DMS153 treated with DMSO at 0.1 percent for 48 hours (cell line): ENCODE measurements around the gene HNF4A.

ENCODE experiments used
- DNase-seq: peaks from one replicate; lab custom pipeline; 2025; ENCODE audit not compliant: unreplicated experiment; lab: John Stamatoyannopoulos, UW

The HNF4A gene

DNA sequence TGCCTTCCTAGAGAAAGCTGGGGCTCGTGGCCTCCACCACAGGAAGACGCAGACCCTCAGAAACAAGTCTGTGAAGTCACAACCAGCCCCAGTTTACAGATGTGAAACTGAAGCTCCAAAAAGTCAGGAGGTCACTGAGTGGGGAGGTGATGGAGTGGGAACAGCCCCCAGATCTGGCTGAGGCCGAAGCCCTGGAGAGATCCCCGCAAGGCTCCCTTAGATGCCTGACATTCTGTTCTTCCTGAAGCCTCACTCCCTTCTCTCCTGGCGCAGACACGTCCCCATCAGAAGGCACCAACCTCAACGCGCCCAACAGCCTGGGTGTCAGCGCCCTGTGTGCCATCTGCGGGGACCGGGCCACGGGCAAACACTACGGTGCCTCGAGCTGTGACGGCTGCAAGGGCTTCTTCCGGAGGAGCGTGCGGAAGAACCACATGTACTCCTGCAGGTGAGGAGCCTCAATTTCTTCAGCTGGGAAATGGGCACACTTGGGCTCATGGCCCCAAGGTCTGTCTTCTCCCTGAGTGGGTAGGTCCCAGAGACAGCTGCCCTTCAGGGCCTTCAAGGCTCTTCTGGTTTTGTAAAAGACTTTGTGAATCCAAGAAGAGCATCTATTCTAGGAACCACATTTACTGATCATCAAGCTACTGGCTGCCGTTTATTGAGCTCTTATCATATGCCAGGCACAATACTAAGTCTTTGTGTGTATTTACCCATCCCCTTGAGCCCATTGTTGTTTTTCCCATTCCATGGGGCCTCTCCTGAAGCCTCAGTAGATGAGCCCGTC, 50.5 kb downstream of the HNF4A start:
- DNase-seq, result no peak

DNA sequence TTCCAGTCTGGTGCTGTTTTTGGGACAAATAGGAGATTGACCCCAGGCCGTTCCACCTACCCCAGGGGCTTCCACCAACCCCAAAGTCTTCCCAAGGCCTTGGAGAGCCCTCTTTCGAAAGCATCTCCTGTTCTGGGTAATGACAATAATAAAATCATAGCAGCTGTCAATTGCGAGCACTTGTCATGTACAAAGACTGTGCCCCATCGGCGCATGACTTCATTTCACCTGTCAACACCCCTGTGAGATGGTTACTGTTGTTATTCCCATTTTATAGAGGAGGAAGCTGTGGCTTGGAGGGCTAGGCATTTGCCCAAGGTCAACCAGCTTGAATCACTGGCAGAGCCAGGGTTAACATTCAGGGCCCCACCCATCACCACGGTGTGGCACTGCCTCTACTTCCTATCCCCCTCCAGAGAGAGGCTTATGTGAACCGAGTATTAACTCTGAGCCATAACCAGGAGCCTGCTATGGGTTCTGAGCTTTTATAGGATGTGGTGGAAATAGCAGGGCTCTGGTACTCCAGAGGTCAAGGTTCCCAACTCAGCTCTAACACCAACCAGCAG, 51.2 kb downstream of the HNF4A start:
- DNase-seq, result no peak

DNA sequence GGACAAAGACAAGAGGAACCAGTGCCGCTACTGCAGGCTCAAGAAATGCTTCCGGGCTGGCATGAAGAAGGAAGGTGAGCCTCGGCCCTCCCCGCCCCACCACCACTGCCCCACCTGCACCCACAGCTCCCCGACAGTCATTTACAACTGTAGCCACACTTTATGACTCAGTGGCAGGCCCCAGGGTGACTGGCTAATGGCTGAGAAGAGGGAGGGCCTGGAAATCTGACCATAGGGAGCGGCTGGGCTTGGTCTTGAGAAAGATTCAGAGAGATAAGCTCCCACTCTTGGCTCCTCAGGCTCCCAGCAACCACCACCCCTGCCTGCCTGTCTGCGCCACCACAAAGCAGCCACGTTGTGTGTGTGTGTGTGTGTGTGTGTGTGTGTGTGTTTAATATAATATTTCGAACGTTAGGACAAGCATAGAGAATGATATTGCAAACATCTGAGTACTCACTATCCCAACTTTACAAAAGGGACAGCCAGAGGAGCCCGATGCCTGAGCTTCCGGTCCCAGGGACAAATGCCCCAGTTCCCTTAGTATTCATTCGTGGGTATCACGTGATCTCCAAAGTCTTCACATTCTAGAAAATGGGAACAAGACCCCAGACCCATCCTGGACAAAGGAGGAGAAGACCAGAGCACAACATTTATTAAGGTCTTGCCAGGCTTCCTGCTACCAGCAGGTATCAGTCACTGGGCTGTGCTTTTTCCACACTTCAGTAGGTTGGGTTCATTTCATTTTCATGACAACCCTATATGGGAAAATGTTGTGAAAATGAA, 52.1 kb downstream of the HNF4A start:
- DNase-seq, result no peak

DNA sequence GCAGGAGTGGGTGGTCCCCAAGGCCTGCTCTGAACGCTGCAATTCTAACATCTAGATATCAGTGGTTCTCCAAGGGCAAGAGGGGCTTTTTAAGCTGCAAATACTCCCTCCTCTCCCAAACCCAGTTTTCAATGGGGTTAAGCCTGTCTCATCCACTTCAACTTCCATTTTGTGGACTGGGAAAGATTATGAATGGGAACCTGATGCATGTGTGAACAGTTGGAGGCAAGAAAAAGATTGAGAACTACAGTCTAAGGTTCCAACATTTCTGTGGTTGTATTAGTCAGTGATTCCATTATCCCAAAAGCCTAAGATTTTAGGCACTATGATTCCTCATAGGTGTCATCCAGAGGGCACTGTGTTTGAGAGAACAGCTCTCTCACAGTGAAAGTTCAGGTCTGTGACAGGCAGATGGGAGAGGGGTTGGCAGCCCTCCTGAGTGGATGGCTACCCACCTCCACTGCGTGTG, 53.7 kb downstream of the HNF4A start:
- no peak for DNase-seq

DNA sequence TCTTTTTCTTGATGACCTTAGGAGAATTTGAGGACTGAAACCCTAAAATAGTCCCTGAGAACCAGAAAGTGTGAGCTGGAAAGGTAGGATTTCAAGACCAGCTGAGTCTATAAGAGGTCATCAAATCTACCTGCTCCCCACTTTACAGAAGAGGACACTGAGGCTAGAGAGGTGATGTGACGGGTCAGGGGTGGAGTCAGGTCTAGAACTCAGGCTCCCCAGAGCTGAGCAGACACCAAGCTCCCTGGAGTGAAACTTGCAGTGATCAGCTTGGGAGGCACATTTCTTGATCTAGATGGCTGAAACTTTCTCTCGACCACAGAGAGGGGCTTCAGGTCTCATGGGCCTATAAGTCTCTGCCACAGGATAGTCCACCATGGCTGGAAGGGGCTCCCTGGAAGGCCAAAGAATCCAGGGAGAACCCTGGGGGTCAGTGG, 55.1 kb downstream of the HNF4A start:
- no peak for DNase-seq

DNA sequence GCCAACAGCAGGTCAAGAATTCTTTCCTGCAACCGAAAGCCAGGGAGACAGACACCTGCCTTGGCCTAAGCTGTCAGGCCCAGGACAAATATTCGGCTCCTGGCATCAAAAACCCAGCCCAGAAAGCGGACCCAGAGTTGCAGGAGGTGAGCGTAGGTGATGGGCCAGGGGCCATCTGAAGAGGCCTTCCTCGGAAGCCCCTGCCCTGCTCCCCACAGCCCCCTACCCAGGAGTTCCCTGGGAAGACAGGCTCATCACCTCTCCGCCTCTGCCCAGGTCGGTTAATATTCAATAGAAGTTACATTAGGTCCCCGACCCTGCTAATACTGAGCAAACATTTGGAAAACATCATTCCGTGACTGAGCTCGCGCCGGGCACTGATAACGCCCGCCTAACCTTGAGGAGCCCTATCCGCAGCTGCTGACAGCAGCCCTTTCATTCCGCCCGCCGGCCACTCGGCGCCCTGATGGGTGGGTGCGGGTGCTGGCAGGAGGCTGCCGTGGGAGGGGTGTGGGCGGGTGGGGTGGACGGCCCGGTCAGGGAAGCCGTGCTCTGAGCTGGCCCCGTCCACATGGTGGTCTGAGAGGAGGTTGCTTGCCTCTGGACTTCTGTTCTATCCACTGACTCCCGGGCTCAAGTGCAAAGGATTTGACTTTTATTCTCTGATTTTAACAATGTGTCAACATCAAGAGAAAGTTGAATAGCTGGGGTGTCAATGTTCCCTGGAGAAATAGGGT, 55.7 kb downstream of the HNF4A start:
- DNase-seq, result no peak

DNA sequence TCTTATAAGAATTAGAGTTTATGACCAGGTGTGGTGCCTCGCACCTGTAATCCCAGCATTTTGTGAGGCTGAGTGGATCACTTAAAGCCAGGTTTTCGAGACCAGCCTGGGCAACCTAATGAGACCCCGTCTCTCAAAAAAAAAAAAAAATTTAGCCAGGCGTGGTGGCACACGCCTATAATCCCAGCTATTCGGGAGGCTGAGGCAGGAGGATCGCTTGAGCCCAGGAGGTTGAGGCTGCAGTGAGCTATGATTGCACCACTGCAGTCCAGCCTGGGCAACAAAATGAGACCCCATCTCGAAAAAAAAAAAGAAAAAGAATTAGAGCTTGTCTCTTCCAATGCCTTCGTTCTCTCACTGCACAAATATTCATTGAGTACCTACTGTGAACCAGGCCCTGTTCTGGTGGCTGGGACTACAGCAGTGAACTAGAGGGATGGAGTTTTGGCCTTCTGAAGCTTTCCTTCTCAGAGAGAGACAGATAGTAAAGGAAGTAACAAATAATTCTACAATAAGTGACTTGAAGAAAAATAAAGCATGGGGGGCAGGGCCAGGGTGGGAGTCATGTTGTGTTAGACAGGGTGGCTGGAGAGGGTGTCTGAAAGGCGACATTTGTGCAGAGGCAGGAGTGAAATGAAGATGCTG, 56.4 kb downstream of the HNF4A start:
- DNase-seq, result no peak

DNA sequence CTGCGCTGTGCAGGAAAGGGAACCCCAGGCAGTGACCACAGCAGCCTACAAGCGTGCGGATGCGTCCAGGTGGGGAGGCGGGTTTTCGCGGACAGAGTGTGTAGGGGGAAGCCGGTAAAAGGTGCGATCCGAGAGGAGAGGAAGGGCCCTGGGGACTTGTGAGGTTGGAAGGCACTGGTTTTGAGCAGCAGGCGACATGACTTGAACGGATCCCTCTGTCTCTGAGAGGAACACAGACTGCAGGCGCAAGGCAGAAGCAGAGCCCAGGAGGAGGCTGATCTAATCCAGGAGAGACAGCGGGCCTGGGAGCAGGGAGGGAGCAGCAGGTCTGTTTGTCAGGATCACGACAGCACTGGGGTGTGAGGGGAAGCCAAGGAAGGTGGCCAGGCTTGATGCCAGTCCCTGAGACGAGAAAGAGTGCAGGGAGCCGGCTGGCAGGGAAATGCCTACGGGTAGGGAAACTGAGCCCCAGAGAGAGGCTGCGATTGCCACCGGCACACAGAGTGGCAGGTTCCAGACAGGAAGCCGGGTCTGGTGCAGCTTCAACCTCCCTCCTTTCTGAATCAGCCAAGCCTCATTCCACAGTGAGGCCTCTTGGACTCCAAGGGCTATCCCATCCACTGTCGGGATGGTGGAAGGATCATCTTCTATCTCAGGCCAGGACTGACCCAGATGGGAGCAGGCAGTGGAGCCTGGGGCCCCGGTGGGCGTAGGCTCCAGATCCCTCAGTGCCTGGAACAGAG, 57.1 kb downstream of the HNF4A start:
- no peak for DNase-seq

DNA sequence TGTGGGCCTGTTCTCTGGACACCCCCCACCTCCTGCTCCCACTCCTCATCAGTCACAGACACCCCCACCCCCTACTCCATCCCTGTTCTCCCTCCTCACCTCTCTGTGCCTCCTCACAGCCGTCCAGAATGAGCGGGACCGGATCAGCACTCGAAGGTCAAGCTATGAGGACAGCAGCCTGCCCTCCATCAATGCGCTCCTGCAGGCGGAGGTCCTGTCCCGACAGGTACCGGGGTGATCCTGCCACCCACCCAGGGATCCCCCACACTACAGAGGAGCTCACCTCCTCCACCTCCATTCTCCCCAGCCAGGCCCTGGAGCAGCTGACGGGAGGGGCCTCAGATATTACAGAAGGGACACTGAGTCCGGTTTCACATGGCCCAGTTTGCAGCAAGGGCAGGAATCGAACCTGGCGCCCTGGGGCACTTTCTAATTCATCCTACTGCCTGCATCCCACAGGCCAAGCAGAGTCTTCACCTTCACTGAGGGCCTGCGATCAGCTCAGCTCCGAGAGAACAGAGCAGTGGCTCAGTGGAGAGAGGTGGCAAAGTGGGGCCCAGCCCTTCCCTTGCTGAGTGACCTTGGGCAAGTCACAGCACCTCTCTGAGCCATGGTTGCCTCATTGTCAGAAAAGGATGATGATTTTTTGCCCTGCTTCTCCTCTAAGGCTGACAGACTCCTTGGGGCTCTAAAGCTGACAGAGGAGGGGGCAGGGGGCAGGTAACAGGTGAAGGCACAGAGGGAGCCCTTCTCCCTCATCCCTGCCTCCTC, 58.3 kb downstream of the HNF4A start:
- no peak for DNase-seq

DNA sequence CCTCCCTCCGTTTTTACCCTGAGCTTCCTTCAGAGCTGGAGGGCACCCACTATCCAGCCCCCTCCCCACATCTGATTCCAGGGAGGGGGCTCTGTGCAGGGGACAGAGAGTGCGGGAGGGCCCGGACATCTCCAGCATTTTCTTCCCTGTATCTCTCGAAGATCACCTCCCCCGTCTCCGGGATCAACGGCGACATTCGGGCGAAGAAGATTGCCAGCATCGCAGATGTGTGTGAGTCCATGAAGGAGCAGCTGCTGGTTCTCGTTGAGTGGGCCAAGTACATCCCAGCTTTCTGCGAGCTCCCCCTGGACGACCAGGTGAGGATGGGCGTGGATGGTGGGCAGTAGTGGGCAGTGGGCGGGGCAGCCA, 58.8 kb downstream of the HNF4A start:
- no peak for DNase-seq

DNA sequence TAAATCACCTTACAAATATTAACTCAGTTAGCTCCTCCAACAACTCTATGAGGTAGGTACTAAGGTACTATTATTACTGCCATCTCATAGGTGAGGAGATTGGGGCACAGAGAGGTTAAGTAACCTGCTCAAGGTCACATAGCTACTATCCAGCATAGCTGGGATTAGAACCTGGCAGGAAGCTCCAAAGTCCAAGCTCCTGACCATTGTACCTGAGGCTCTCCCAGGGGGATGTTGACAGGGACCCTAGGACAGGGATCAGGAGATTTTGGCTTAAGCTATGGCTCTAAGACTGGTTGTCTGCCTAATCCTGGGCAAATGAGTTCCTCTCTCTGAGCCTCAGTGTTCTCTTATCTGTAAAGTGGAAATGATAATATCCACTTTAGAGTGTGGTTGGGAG, 59.3 kb downstream of the HNF4A start:
- DNase-seq, result no peak

DNA sequence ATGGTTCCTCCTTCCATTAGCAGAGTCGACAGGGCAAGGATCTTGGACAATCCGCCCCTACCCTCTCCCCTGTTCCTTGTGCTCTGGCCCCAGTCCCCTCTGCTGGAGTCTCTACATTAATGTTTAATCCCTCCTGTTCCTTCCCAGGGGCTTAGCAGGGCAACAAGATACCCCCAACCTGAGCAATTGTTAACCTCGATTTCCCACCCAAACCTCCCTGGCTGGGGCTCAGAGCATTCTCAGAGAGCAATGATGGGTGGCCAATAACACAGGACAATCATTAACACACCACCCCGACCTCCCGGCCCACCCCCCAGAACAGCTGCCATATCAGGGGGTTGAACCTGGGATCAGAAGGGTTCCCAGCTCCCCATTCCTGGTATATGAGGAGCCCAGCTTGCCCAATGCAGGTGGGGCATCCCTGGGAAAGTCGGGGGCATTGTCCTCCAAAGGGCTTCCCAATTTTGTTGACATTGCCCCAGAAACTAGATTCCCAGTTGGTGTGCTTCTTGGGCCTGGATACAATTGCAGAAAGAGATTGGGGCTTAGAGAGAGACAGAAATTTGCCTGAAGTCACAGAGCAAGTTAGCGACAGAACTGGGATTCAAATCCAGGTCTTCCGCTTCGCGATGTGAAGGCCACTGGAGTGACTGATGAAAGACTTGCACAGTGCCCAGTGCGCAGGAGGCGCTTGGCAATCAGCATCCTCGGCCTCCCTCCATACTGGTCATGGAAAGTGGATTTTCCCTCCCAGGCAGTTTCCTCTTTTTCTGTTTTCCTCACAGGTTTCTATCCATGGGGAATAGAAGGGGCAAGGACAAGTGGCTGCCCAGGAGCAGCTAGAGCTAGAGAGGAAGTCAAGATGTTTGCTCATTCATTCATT, 60.6 kb downstream of the HNF4A start:
- DNase-seq, result no peak

DNA sequence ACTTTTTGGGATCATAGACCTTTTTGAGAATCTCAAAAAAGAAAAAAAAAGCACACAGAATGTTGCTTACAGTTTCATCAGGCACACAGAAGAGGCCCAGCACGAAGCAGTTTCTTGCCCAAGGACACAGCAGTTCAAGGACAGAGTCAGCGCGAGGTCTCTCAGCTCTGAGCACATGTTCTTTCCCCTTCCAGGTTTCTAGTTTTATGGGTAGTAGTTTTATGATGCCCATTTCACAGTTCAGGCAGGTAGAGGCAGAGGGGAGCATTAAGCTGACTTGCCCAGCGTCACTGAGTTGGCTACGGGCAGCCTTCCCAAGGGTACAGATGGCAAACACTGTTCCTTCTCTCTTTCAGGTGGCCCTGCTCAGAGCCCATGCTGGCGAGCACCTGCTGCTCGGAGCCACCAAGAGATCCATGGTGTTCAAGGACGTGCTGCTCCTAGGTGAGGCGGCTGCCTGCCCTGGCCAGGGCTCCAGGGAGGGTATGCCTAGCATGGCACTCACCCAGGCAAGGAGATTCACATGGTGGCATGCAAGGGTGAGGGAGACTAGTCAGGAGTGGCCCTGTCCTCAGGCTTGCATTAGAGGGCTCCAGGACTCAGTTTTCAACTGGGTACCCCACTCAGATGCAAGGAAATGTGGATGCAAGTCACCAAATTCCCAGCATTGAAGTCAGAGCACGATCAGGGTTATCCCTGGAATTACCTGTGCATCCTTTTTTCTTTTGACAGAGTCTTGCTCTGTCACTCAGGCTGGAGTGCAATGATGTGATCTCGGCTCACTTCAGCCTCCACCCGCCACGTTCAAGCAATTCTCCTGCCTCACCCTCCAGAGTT, 62.8 kb downstream of the HNF4A start:
- DNase-seq, result no peak

DNA sequence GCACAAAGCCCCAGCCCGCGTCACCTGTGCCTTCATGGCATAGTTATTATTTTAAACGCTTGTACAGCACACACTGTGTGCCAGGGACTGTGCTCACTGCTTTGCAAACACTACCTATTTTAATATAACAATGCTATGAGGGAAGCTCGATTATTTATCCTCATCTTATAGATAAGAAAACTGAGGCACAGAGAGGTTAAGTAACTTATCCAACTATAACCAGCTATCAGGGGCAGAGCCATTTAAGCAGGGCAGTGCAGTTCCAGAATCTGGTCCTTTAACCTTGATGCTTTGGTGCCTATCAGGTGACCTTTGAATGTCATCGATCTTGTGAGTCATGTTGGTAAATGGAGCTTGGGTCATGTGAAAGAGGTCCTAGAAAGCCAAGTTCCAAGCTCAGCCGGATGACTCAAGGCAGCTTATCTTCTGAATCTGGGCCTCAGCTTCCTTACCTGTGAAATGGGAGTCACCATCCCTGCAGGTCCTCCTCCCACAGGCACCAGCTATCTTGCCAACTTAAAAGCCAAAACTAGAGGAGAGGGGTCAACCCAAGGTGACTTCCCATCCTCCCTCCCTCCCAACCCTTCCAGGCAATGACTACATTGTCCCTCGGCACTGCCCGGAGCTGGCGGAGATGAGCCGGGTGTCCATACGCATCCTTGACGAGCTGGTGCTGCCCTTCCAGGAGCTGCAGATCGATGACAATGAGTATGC, 63.8 kb downstream of the HNF4A start:
- no peak for DNase-seq

DNA sequence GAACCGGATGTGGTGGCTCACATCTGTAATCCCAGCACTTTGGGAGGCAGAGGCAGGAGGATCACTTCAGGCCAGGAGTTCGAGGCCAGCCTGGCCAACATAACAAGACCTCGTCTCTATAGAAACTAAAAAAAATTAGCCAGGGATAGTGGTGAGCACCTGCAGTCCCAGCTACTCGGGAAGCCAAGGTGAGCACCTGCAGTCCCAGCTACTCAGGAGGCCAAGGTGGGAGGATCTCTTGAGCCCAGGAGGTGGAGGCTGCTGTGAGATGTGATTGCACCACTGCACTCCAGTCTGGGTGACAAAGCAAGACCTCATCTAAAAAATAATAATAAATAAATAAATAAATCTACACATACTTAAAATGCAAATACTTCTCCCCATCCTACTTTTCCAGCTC, 65.0 kb downstream of the HNF4A start:
- DNase-seq, result no peak

DNA sequence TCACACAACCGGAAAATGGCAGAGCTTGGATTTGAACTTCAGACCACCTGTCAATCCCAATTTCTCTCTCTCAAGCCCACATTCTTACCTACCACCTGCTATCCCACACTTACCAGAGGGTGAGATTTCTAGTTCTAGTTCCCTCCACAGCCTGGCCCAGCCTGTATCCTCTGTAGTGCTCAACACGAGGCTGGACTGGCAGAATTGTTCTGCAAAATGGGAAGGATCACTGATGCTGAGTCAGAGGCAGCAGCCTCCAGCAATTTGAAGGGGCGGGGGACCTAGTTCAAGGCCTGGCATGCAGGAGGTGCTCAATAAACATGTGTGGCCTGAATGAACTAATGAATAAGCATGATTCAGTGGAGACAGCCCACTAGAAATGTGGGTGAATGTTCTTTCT, 66.6 kb downstream of the HNF4A start:
- no peak for DNase-seq

DNA sequence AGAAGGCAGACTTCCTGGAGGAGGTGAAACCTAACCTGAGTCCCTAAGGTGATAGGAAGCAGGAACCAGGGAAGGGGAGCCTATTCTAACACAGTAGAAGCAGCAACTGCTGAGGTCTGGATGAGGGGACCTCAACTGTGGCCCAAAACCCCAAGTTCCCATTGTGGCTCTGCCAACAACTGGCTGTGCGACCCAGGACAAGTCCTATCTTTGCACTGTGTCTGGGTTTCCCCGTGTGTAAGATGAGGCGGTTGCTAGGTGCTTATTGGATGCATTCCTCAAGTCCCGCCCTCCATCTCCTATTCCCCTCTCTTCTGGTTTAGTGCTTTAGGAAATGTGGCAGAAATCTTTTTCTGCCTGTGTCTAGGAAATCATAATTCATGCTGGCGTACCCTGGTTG, 68.0 kb downstream of the HNF4A start:
- DNase-seq, result no peak
